Activated CD4-positive, alpha-beta T cell treated with anti-CD3 and anti-CD28 coated beads, Interleukin-2, amount 50 U/mL, for 16 hours (primary cell): ENCODE data around the gene BACH1.
A peak's percentile ranks its signal among the peaks of the same experiment; 100 is the strongest.
"Not testable (repeated sequence)": the region's sequence is repeated elsewhere in the genome, so short reads cannot be mapped to it uniquely, and the experiment has no call there.

ENCODE experiments used
- DNase-seq: peaks from one replicate; pipeline ENCODE4 v3.0.0-alpha.2; 2020

The BACH1 gene

GRCh38 chr21:29349702-29350101 lies 51.0 kb downstream of the BACH1 start:
- DNase-seq: no peak

- no peak for DNase-seq
Measured at GRCh38 chr21:29350246-29350779, 51.6 kb downstream of the BACH1 start.

GRCh38 chr21:29351691-29352090 lies 53.0 kb downstream of the BACH1 start:
- DNase-seq: no peak

- not testable (repeated sequence) for DNase-seq
Measured at GRCh38 chr21:29355043-29355710, 56.5 kb downstream of the BACH1 start.

GRCh38 chr21:29356291-29356690 lies 57.6 kb downstream of the BACH1 start:
- DNase-seq: not testable (repeated sequence)

- not testable (repeated sequence) for DNase-seq
Measured at GRCh38 chr21:29356810-29357209, 58.1 kb downstream of the BACH1 start.

GRCh38 chr21:29359718-29360117 lies 61.0 kb downstream of the BACH1 start:
- DNase-seq: no peak

GRCh38 chr21:29360799-29361765 lies 62.4 kb downstream of the BACH1 start:
- no peak for DNase-seq

- no peak for DNase-seq
Measured at GRCh38 chr21:29362758-29363157, 64.0 kb downstream of the BACH1 start.

- no peak for DNase-seq
Measured at GRCh38 chr21:29365661-29366265, 67.0 kb downstream of the BACH1 start.

- no peak for DNase-seq
Measured at GRCh38 chr21:29366532-29366931, 67.8 kb downstream of the BACH1 start.

- no peak for DNase-seq
Measured at GRCh38 chr21:29367335-29367734, 68.6 kb downstream of the BACH1 start.

GRCh38 chr21:29368906-29369305 lies 70.2 kb downstream of the BACH1 start:
- no peak for DNase-seq

GRCh38 chr21:29371464-29371863 lies 72.7 kb downstream of the BACH1 start:
- peak; percentile 39 for DNase-seq

- peak; percentile 77 for DNase-seq
Measured at GRCh38 chr21:29372063-29372802, 73.5 kb downstream of the BACH1 start.

- DNase-seq: no peak
Measured at GRCh38 chr21:29374481-29374880, 75.8 kb downstream of the BACH1 start.

- DNase-seq: peak; percentile 51
Measured at GRCh38 chr21:29376556-29376955, 77.8 kb downstream of the BACH1 start.

- DNase-seq: no peak
Measured at GRCh38 chr21:29377266-29377665, 78.5 kb downstream of the BACH1 start.

- DNase-seq: no peak
Measured at GRCh38 chr21:29378832-29379231, 80.1 kb downstream of the BACH1 start.

- DNase-seq: no peak
Measured at GRCh38 chr21:29379517-29380054, 80.9 kb downstream of the BACH1 start.

GRCh38 chr21:29382030-29382654 lies 83.4 kb downstream of the BACH1 start:
- DNase-seq: no peak
